GM13976 (cell line): ENCODE measurements around the gene FAM3D.

ENCODE experiments used
- DNase-seq: peaks from one replicate; pipeline ENCODE4 v3.0.0; 2012; ENCODE audit warnings: low spot score
- CTCF ChIP-seq: IDR thresholded peaks from 2 replicates; pipeline ENCODE4 v1.5.1; 2012; ENCODE audit warnings: borderline replicate concordance, mild to moderate bottlenecking; ENCODE audit not compliant: insufficient read depth; ENCODE audit errors: extremely low read depth, missing control alignments, control extremely low read depth
- in situ Hi-C: fragments of 300-500 bp; cut with MboI; formaldehyde crosslinking; loops from one replicate; pipeline ENCODE4 v1.12.0; 2022; ENCODE audit warnings: low sequenced_read_pairs, mixed read lengths, inconsistent platforms; ENCODE audit not compliant: unreplicated experiment

Gene FAM3D

DNA sequence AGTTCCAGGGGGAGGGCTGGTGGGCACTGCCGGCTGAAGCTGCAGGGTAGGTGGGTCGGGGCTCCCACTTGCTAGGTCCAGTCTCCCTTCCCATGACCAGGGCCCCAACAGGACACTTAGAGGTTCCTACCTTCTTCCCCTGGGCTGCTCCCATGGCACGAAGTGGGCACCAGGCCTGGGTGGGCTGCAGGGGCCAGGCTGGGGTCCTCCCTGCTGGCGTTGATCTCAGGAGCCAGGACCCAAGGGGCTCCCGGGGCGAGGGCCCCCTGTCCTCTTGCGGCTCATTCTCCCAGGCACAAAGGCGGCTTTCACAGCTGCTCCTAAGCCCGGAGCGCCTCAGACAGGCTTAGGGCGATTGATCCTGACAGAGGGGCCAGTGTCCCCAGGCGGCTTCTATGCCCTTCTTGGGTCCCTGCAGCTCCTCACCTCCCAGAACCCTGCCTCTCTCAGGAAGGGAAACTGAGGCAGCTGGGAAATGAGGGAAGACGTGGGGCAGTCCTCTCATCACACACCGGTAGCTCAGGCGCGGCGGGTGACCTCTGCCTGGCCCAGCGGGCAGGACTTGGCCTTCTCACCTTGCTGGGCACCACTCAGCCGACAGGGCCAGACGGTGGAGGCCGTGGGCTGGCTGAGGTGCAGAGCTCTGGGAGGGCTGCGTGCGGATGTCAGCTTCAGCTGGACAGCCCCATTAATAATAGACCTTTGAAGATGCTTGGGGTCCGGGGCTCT lies 39.6 kb downstream of the FAM3D start:
- no peak for TF ChIP-seq CTCF
- in situ Hi-C loops, result loop anchor here (10.0 kb wide), 1 partner anchor 52 kb away; the partner anchor contains the start of gene FAM107A
- DNase-seq, result no peak

DNA sequence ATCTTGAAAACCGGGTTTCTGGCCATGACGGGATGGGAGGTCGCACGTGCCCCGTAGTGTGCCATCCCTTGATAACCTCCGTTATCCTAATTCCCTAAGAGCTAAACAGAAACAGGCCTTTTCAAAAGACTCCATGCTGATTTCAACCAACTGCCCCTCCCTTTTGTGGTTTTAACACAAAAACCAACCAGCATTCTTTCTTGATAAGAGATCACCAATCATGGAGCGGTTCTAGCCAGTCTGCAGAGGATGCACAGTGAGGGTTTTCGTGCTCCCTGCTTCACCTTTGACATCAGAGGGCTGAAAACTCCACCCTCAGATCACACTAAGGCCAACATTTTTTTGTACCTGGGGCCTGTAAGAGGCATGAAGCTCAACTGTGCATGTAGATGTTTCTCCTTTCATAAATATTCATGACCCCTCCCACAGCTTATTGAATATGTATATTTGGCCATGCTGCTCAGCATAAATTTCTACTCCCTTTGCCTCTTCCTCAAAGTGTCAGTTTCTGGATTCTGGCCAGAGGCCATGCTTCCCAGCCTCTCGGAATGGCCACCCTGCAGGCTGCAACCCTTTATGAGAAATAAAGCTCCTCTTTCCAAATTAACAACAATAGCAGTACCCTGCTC lies 41.3 kb downstream of the FAM3D start:
- no peak for DNase-seq
- in situ Hi-C loops, result loop anchor here (10.0 kb wide), 1 partner anchor 51 kb away; the partner anchor contains the start of gene FAM107A
- no peak for TF ChIP-seq CTCF

GRCh38 chr3:58624550-58624949 lies 42.0 kb downstream of the FAM3D start:
- in situ Hi-C loops, result loop anchor here (10.0 kb wide), 1 partner anchor 50 kb away; the partner anchor contains the start of gene FAM107A
- DNase-seq, result no peak
- TF ChIP-seq CTCF, result no peak

GRCh38 chr3:58623961-58624360 lies 42.6 kb downstream of the FAM3D start:
- no peak for DNase-seq
- TF ChIP-seq CTCF, result no peak
- in situ Hi-C loops, result loop anchor here (10.0 kb wide), 1 partner anchor 49 kb away; the partner anchor contains the start of gene FAM107A

DNA sequence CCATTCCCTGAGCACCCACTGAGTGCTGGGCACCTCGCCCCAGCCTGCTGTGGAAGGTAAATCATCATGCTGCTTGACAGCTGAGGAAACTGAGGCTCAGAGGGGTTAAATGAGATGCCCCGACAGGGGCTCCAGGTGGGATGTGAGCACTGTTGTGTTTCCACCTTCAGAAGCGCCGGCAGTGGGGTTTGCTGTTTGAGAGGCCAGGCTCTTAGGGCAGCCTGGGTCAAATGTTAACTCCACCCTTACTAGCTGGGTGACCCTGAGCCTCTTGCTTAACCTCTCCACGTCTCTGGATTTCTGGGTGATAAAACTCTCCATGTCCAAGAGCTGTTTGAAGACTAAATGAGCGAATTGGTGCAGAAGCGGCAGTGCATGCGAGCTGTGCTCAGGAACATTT lies 43.1 kb downstream of the FAM3D start:
- no peak for DNase-seq
- TF ChIP-seq CTCF, result no peak
- in situ Hi-C loops, result loop anchor here (10.0 kb wide), 1 partner anchor 49 kb away; the partner anchor contains the start of gene FAM107A

GRCh38 chr3:58622892-58623291 lies 43.7 kb downstream of the FAM3D start:
- no peak for TF ChIP-seq CTCF
- DNase-seq, result no peak
- in situ Hi-C loops, result loop anchor here (10.0 kb wide), 1 partner anchor 48 kb away; the partner anchor contains the start of gene FAM107A
